Measurements from ENCODE around the gene EXOSC7.

EXOSC7 gene

DNA sequence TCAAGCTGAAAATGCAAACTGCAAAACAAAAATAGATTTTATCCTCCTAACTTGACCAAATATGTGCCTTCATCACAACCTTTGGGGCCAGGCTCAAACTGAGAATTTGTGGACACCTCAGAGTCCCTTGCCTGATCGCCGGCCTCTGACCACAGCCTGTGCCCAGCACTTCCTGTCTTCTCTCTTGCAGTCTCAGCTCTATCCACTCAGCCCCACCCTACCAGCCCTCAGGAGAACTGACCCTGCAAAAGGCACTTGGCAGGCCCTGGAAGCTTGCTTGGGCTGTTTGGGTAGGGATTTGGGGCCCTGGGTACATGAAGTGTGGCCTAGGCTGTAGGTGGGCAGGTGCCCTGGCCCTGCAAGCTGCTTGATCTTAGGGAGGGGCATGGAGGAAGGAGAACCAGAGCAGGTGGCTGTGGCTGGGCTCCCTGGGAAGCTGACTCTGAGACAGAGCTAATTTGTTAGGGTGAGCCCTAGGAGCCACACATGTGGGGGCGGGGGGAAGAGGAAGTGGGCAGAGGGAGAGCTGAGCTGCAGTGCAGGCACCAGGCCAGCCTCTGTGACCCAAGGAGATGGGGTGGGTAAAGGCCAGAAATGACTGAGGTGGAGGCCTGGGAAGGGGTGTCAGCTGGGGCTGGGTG is 58.7 kb downstream of the EXOSC7 start:
- H2BK12ac ChIP-seq (ENCODE audit: low read length): no peak overlapping the region
- peak overlapping the region; percentile 12 for H2BK15ac ChIP-seq (ENCODE audit: low read length)
- no peak overlapping the region for H4K8ac ChIP-seq (ENCODE audit: low read depth, low read length)
- no CpG with 5 or more reads among the region's 3 CpGs for WGBS, 2 donors (ENCODE audit: extremely low coverage in 2 of 2, insufficient read length in 2 of 2, insufficient replicate concordance in 1 of 2)
- no peak overlapping the region for H3K4me3 ChIP-seq (ENCODE audit: low read length in 2 of 2)
- H2AK5ac ChIP-seq (ENCODE audit: low read depth, low read length): no peak overlapping the region
- H3K27me3 ChIP-seq (ENCODE audit: control insufficient read depth in 3 of 3, insufficient read depth in 3 of 3, low read depth in 1 of 3, low read length in 3 of 3): peaks cover 0 to 27% (median 22%) of the 10 kb centered on the region in 3 experiments
- no peak overlapping the region for H3K27ac ChIP-seq (replicated peaks; ENCODE audit: low read length)
- H2BK120ac ChIP-seq (ENCODE audit: low read depth, low read length): no peak overlapping the region
- no peak overlapping the region for H3K4ac ChIP-seq (ENCODE audit: low read length)
- no peaks in the 10 kb centered on the region for H3K79me1 ChIP-seq (ENCODE audit: low read depth, low read length)
- H3K4me2 ChIP-seq (ENCODE audit: insufficient read depth, low read length, poor library complexity, severe bottlenecking): no peak overlapping the region
- no peak for DNase-seq (ENCODE audit: low spot score)
- peak overlapping the region; percentile 57 for H2AFZ ChIP-seq (ENCODE audit: low read length)
- H3K36me3 ChIP-seq (replicated peaks in 1 of 2; ENCODE audit: control insufficient read depth in 2 of 2, insufficient read depth in 2 of 2, low read length in 2 of 2): no peaks in the 10 kb centered on the region
- H3K18ac ChIP-seq (ENCODE audit: low read length): no peak overlapping the region
- H3K9me3 ChIP-seq (replicated peaks in 1 of 2; ENCODE audit: control insufficient read depth in 2 of 2, insufficient read depth in 1 of 2, low read depth in 1 of 2, low read length in 2 of 2): no peaks in the 10 kb centered on the region
- H3K23ac ChIP-seq (ENCODE audit: low read depth, low read length, poor library complexity): no peak overlapping the region
- H3K4me1 ChIP-seq (ENCODE audit: control insufficient read depth in 2 of 2, insufficient read depth in 1 of 2, low read depth in 1 of 2, low read length in 2 of 2): peaks cover 2 to 4% of the 10 kb centered on the region in 2 donors
- no peak overlapping the region for H3K9ac ChIP-seq (ENCODE audit: low read depth, low read length, poor library complexity)
- no peak overlapping the region for H4K91ac ChIP-seq (ENCODE audit: low read depth, low read length, poor library complexity)
- H2BK5ac ChIP-seq (ENCODE audit: low read length): no peak overlapping the region
- H3K14ac ChIP-seq (ENCODE audit: low read length): no peak overlapping the region

DNA sequence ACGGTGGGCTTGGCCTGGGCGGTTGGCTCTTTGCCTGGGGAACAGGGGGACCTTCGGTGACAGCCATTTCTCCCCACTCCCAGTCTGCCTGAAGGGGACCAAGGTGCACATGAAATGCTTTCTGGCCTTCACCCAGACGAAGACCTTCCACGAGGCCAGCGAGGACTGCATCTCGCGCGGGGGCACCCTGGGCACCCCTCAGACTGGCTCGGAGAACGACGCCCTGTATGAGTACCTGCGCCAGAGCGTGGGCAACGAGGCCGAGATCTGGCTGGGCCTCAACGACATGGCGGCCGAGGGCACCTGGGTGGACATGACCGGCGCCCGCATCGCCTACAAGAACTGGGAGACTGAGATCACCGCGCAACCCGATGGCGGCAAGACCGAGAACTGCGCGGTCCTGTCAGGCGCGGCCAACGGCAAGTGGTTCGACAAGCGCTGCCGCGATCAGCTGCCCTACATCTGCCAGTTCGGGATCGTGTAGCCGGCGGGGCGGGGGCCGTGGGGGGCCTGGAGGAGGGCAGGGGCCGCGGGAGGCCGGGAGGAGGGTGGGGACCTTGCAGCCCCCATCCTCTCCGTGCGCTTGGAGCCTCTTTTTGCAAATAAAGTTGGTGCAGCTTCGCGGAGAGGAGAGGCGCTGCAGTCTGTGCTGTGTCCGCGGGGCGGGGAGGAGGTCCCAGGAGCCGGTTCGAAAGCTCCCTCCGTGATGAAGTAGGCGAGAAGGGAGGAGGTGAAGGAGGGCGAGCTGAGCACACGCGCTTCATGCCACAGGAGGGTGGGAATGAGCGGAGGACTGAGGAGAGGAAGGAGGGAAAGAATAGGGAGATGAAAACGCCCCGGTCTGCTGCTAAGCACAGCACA is 59.6 kb downstream of the EXOSC7 start:
- peaks cover 2 to 4% of the 10 kb centered on the region in 2 donors for H3K4me1 ChIP-seq (ENCODE audit: control insufficient read depth in 2 of 2, insufficient read depth in 1 of 2, low read depth in 1 of 2, low read length in 2 of 2)
- H2AK5ac ChIP-seq (ENCODE audit: low read depth, low read length): no peak overlapping the region
- no peak overlapping the region for H2BK120ac ChIP-seq (ENCODE audit: low read depth, low read length)
- H3K79me1 ChIP-seq (ENCODE audit: low read depth, low read length): no peaks in the 10 kb centered on the region
- no peak overlapping the region for H2BK12ac ChIP-seq (ENCODE audit: low read length)
- H4K91ac ChIP-seq (ENCODE audit: low read depth, low read length, poor library complexity): no peak overlapping the region
- no CpG with 5 or more reads among the region's 64 CpGs for WGBS, 2 donors (ENCODE audit: extremely low coverage in 2 of 2, insufficient read length in 2 of 2, insufficient replicate concordance in 1 of 2)
- H3K23ac ChIP-seq (ENCODE audit: low read depth, low read length, poor library complexity): peak overlapping the region; percentile 40
- no peak for DNase-seq (ENCODE audit: low spot score)
- no peak overlapping the region for H3K27ac ChIP-seq (replicated peaks; ENCODE audit: low read length)
- peak overlapping the region; percentile 53 for H3K9ac ChIP-seq (ENCODE audit: low read depth, low read length, poor library complexity)
- H2BK15ac ChIP-seq (ENCODE audit: low read length): no peak overlapping the region
- H3K4ac ChIP-seq (ENCODE audit: low read length): no peak overlapping the region
- peaks cover 0 to 27% (median 19%) of the 10 kb centered on the region in 3 experiments for H3K27me3 ChIP-seq (ENCODE audit: control insufficient read depth in 3 of 3, insufficient read depth in 3 of 3, low read depth in 1 of 3, low read length in 3 of 3)
- H3K36me3 ChIP-seq (replicated peaks in 1 of 2; ENCODE audit: control insufficient read depth in 2 of 2, insufficient read depth in 2 of 2, low read length in 2 of 2): no peaks in the 10 kb centered on the region
- H3K9me3 ChIP-seq (replicated peaks in 1 of 2; ENCODE audit: control insufficient read depth in 2 of 2, insufficient read depth in 1 of 2, low read depth in 1 of 2, low read length in 2 of 2): no peaks in the 10 kb centered on the region
- H3K18ac ChIP-seq (ENCODE audit: low read length): peak overlapping the region; percentile 66
- H3K4me2 ChIP-seq (ENCODE audit: insufficient read depth, low read length, poor library complexity, severe bottlenecking): peak overlapping the region; percentile 55
- H3K14ac ChIP-seq (ENCODE audit: low read length): peak overlapping the region; percentile 42
- peak overlapping the region in 1 of 2 donors; percentile 61 for H3K4me3 ChIP-seq (ENCODE audit: low read length in 2 of 2)
- H2BK5ac ChIP-seq (ENCODE audit: low read length): no peak overlapping the region
- H2AFZ ChIP-seq (ENCODE audit: low read length): peak overlapping the region; percentile 74
- no peak overlapping the region for H4K8ac ChIP-seq (ENCODE audit: low read depth, low read length)

DNA sequence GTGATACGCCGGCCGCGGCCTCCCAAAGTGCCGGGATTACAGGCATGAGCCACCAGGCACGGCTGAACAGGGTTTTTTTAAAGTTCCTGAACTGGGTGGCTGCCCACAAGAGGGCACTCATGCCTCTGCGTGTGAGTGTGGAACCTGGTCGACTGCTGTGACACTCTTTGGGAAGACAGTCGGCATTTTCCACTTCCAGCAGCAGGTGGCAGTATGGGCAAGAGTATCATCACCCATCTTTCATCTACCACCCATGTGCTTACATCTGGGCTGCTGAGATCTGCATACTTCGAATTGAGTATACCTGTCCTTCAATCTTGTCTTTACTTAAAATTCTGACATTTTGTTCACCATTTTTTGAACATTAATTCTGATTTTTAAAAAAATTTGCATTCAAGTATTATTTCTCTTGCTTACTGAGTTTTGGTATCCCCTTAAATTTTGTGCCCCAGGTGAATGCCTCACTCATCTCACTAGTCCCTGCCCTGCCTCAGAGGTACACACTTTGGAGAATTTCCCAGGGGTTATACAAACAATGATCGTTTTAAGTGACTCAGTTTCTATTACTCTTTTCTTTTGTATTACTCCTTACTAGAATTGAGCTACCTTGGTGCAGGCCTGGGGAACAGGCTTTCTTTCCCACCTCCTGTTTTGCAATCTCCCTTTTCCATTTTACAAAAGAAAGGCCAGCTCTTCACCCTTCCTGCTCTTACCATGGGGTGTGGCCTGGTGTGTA is 61.8 kb downstream of the EXOSC7 start:
- Histone ChIP-seq H3K9ac (ENCODE audit: low read depth, low read length, poor library complexity) (no peak overlapping the region), H2BK5ac (ENCODE audit: low read length) (no peak overlapping the region), H4K8ac (ENCODE audit: low read depth, low read length) (no peak overlapping the region), H3K18ac (ENCODE audit: low read length) (no peak overlapping the region), H4K91ac (ENCODE audit: low read depth, low read length, poor library complexity) (no peak overlapping the region), H2BK120ac (ENCODE audit: low read depth, low read length) (no peak overlapping the region), H3K27ac (replicated peaks; ENCODE audit: low read length) (no peak overlapping the region), H3K23ac (ENCODE audit: low read depth, low read length, poor library complexity) (no peak overlapping the region), H3K4me2 (ENCODE audit: insufficient read depth, low read length, poor library complexity, severe bottlenecking) (no peak overlapping the region), H3K4me3 (ENCODE audit: low read length in 2 of 2) (no peak overlapping the region), H3K14ac (ENCODE audit: low read length) (no peak overlapping the region), H3K27me3 (ENCODE audit: control insufficient read depth in 3 of 3, insufficient read depth in 3 of 3, low read depth in 1 of 3, low read length in 3 of 3) (peaks cover 0 to 27% (median 14%) of the 10 kb centered on the region in 3 experiments), H2AFZ (ENCODE audit: low read length) (no peak overlapping the region), H2AK5ac (ENCODE audit: low read depth, low read length) (no peak overlapping the region), H3K79me1 (ENCODE audit: low read depth, low read length) (no peaks in the 10 kb centered on the region), H2BK12ac (ENCODE audit: low read length) (no peak overlapping the region), H2BK15ac (ENCODE audit: low read length) (no peak overlapping the region), H3K4me1 (ENCODE audit: control insufficient read depth in 2 of 2, insufficient read depth in 1 of 2, low read depth in 1 of 2, low read length in 2 of 2) (peaks cover 2 to 4% of the 10 kb centered on the region in 2 donors), H3K9me3 (replicated peaks in 1 of 2; ENCODE audit: control insufficient read depth in 2 of 2, insufficient read depth in 1 of 2, low read depth in 1 of 2, low read length in 2 of 2) (no peaks in the 10 kb centered on the region), H3K36me3 (replicated peaks in 1 of 2; ENCODE audit: control insufficient read depth in 2 of 2, insufficient read depth in 2 of 2, low read length in 2 of 2) (no peaks in the 10 kb centered on the region), H3K4ac (ENCODE audit: low read length) (no peak overlapping the region)
- peak; percentile 91 for DNase-seq (ENCODE audit: low spot score)
- WGBS, 2 donors (ENCODE audit: extremely low coverage in 2 of 2, insufficient read length in 2 of 2, insufficient replicate concordance in 1 of 2): no CpG with 5 or more reads among the region's 11 CpGs
